Psoas muscle (tissue), 8 donors: ENCODE measurements around the gene IL1RN. TPM values are rescaled to one million over a fixed set of nuclear protein-coding genes. Genes with fewer than 3 reads are reported as not detected.
"Not testable (repeated sequence)": the region's sequence is repeated elsewhere in the genome, so short reads cannot be mapped to it uniquely, and the experiment has no call there.

Experiments used
- ATAC-seq, 4 donors: fragments of 200-7000 bp; cut with Tn5 transposase; one replicate each; pipeline ENCODE4 v1.9.1; 2020; ENCODE audit warnings: moderate library complexity in 3 of 4, mild to moderate bottlenecking in 2 of 4
- DNase-seq, 2 donors: peaks; one replicate each; pipeline ENCODE4 v3.0.0-alpha.2; 2020
- H3K27ac ChIP-seq: fragments of 200-600 bp; one replicate; pipeline ENCODE4 v1.8.0; 2022
- H3K27me3 ChIP-seq, 3 donors: fragments of 200-600 bp in 1 of 3; one replicate each; pipeline versions ENCODE4 v1.6.1 to v1.8.0; 2013 to 2022; ENCODE audit warnings: low read length in 2 of 3, mild to moderate bottlenecking in 2 of 3, moderate library complexity in 1 of 3; ENCODE audit not compliant: insufficient read depth in 3 of 3
- H3K36me3 ChIP-seq, 2 donors: fragments of 200-600 bp in 1 of 2; one replicate each; pipeline versions ENCODE4 v1.6.1 to v1.8.0; 2013 to 2022; ENCODE audit warnings: low read depth in 1 of 2, mild to moderate bottlenecking in 1 of 2, moderate library complexity in 1 of 2; ENCODE audit not compliant: insufficient read depth in 1 of 2
- H3K4me1 ChIP-seq: fragments of 200-600 bp; one replicate; pipeline ENCODE4 v1.8.0; 2022
- H3K4me3 ChIP-seq: fragments of 200-600 bp; one replicate; pipeline ENCODE4 v1.8.0; 2022; ENCODE audit warnings: mild to moderate bottlenecking
- H3K9me3 ChIP-seq: fragments of 200-600 bp; one replicate; pipeline ENCODE4 v1.8.0; 2022
- WGBS, 3 donors: extraction: QIAGEN DNeasy Blood & Tissue Kit; methylation state at CpG; one replicate each; pipeline versions ENCODE4 v1.1.6 to v1.1.7; 2013; 5-methylcytosine and 5-hydroxymethylcytosine counted together
- intact Hi-C, 2 donors: fragments of 100-400 bp; cut with DNase I; formaldehyde crosslinking; loops; one replicate each; pipeline versions ENCODE4 v1.11.0 to v1.14.2; 2022
- polyA plus RNA-seq, 3 donors: library from polyadenylated mRNA; stranded (reverse); fragments of 200-250 nt; gene quantifications; one replicate each; pipeline ENCODE4 v1.2.3, GENCODE V29; 2013
- total RNA-seq, 4 donors: library from RNA; stranded (reverse); fragmentation: NEBNext Ultra II Directional in 2 of 4; extraction: Animal tissue kit (Norgen Biotek cat#: 25700) in 2 of 4; gene quantifications; one replicate each; pipeline versions ENCODE4 v1.2.1 to v1.2.4, GENCODE V29; 2021 to 2023
- TF ChIP-seq, protein P1 (sequence below): fragments of 200-600 bp; IDR thresholded peaks from one replicate; pipeline ENCODE4 v1.8.0; 2022; ENCODE audit warnings: antibody characterized with exemption
- donor health status: healthy with polysubstance abuse.
- donor health status: DM: no; HTN: no; CAD: no; lungs with moderate emphysema.
- donor health status: Bipolar disorder and iron deficiency.
- donor health status: healthy.
- donor health status: DM: yes; HTN: yes; CAD: no.
- donor health status: DM: no; HTN: no; CAD: no.
- donor health status: DM: no; HTN: no; CAD: no.
- donor health status: DM: yes; HTN: yes; CAD: no.

Gene IL1RN
- total and polyA plus RNA-seq, 7 donors = 0.09 to 2.0 (median 0.24) TPM; not detected in 1

- Histone ChIP-seq H3K27me3 (peaks cover 0 to 4% (median 4%) of the 10 kb centered on the region in 3 donors), H3K4me1 (no peaks in the 10 kb centered on the region), H3K9me3 (no peaks in the 10 kb centered on the region), H3K27ac (no peak overlapping the region), H3K4me3 (no peak overlapping the region), H3K36me3 (no peaks in the 10 kb centered on the region)
- no peak for ATAC-seq
- intact Hi-C loops = no loop called here
- TF ChIP-seq, protein P1, sequence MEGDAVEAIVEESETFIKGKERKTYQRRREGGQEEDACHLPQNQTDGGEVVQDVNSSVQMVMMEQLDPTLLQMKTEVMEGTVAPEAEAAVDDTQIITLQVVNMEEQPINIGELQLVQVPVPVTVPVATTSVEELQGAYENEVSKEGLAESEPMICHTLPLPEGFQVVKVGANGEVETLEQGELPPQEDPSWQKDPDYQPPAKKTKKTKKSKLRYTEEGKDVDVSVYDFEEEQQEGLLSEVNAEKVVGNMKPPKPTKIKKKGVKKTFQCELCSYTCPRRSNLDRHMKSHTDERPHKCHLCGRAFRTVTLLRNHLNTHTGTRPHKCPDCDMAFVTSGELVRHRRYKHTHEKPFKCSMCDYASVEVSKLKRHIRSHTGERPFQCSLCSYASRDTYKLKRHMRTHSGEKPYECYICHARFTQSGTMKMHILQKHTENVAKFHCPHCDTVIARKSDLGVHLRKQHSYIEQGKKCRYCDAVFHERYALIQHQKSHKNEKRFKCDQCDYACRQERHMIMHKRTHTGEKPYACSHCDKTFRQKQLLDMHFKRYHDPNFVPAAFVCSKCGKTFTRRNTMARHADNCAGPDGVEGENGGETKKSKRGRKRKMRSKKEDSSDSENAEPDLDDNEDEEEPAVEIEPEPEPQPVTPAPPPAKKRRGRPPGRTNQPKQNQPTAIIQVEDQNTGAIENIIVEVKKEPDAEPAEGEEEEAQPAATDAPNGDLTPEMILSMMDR = no peak
- no peak for DNase-seq
- WGBS, 3 donors = 43 to 50% (median 47%) methylated on average over 5 of the region's 5 CpGs
Measured at GRCh38 chr2:113092864-113093612, 34.4 kb upstream of the IL1RN start.

- ATAC-seq (no peak), DNase-seq (no peak)
- TF ChIP-seq, protein P1 = no peak
- no peaks in the 10 kb centered on the region for H3K4me1 ChIP-seq
- no peaks in the 10 kb centered on the region for H3K9me3 ChIP-seq
- intact Hi-C loops = no loop called here
- WGBS, 3 donors = 14 to 23% (median 20%) methylated on average over 2 of the region's 2 CpGs
- peaks cover 0 to 4% (median 4%) of the 10 kb centered on the region in 3 donors for H3K27me3 ChIP-seq
- H3K27ac ChIP-seq = no peak overlapping the region
- H3K4me3 ChIP-seq = no peak overlapping the region
- no peaks in the 10 kb centered on the region for H3K36me3 ChIP-seq
Measured at GRCh38 chr2:113093613-113093977, 33.8 kb upstream of the IL1RN start.

- H3K36me3 ChIP-seq = not testable (repeated sequence)
Measured at GRCh38 chr2:113096306-113096705, 31.1 kb upstream of the IL1RN start.

GRCh38 chr2:113096842-113097618, 30.4 kb upstream of the IL1RN start:
- H3K4me1 ChIP-seq, ATAC-seq, H3K36me3 ChIP-seq, intact Hi-C loops, H3K27me3 ChIP-seq, H3K9me3 ChIP-seq, DNase-seq, H3K27ac ChIP-seq, H3K4me3 ChIP-seq: not testable (repeated sequence)
- 43 to 85% (median 78%) methylated on average over 2 of the region's 2 CpGs for WGBS, 3 donors

More at GRCh38 chr2:113096306-113096705, 31.1 kb upstream of the IL1RN start:
- DNase-seq, H3K27ac ChIP-seq, H3K9me3 ChIP-seq, H3K4me3 ChIP-seq, intact Hi-C loops, H3K4me1 ChIP-seq, ATAC-seq, H3K27me3 ChIP-seq: not testable (repeated sequence)
- 89 to 98% (median 93%) methylated on average over 10 to 14 of the region's 14 CpGs for WGBS, 3 donors

DNA sequence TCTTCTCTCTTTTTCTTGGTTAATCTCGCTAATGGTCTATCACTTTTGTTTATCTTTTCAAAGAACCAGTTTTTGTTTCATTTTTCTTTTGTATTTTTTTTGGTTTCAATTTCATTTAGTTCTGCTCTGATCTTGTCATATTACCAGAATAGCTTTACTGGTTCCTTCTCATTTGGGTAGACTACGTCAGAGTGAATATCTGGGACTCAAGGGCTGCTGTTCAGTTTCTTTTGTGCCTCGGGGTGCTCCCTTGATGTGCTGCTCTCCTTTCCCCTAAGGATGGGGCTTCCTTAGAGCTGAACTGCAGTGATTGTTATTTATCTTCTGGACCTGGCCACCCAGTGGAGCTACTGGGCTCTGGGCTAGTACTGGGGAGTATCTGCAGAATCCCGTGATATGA, 29.4 kb upstream of the IL1RN start:
- WGBS, 3 donors = 89 to 92% (median 92%) methylated on average over 4 of the region's 4 CpGs
- Histone ChIP-seq H3K36me3 (no peaks in the 10 kb centered on the region), H3K27me3 (no peaks in the 10 kb centered on the region), H3K27ac (no peak overlapping the region), H3K9me3 (no peaks in the 10 kb centered on the region), H3K4me3 (no peak overlapping the region), H3K4me1 (no peaks in the 10 kb centered on the region)
- DNase-seq (no peak), ATAC-seq (no peak)
- TF ChIP-seq, protein P1 = no peak
- intact Hi-C loops = no loop called here
